SK-N-SH (cell line): Measurements from ENCODE around the gene C4orf36. TPM values are rescaled to one million over a fixed set of nuclear protein-coding genes. Genes with fewer than 3 reads are reported as not detected.

ENCODE experiments used
- CTCF ChIA-PET: fragments of 300-600, 350-600 bp; formaldehyde crosslinking; extraction: SDS; loops from one replicate; lab custom pipeline; 2021; lab: Yijun Ruan, JAX
- POLR2A ChIA-PET: fragments of 350-600 bp; sonication (Branson Sonifier 250); formaldehyde crosslinking; extraction: SDS; loops from one replicate; lab custom pipeline; 2020; ENCODE audit warnings: antibody characterized with exemption, inconsistent platforms; lab: Yijun Ruan, JAX
- DNase-seq: peaks from one replicate; pipeline ENCODE4 v3.0.0; 2012
- H2AFZ ChIP-seq: fragments of 200-600 bp; sonication (generic); 2 replicates; pipeline ENCODE4 v1.8.1; 2016; ENCODE audit warnings: antibody characterized with exemption, mild to moderate bottlenecking, low read depth
- H3F3A ChIP-seq: fragments of 200-600 bp; sonication (generic); replicated peaks from 2 replicates; pipeline ENCODE3; 2016; ENCODE audit warnings: antibody characterized with exemption, mild to moderate bottlenecking; ENCODE audit not compliant: insufficient read depth
- H3K27ac ChIP-seq, 2 experiments: fragments of 200-500 bp in 1 of 2; fragments of 200-600 bp in 1 of 2; sonication (Bioruptor generic) in 1 of 2; sonication (generic), shearing (Covaris generic) in 1 of 2; 2 replicates each; pipeline versions ENCODE4 v1.5.1 to v1.6.1; 2014 to 2016; ENCODE audit warnings: low read depth in 2 of 2, inconsistent platforms in 1 of 2, low read length in 1 of 2, mild to moderate bottlenecking in 1 of 2, mixed read lengths in 1 of 2
- H3K27me3 ChIP-seq: fragments of 200-600 bp; sonication (generic), shearing (Covaris generic); 2 replicates; pipeline ENCODE4 v1.6.1; 2016; ENCODE audit warnings: mixed run types; ENCODE audit not compliant: insufficient read depth
- H3K36me3 ChIP-seq, 2 experiments: fragments of 200-500 bp in 1 of 2; fragments of 200-600 bp in 1 of 2; sonication (Bioruptor generic) in 1 of 2; sonication (generic) in 1 of 2; replicated peaks in 1 of 2; 2 replicates each; pipeline versions ENCODE3 to v1.5.1; 2014 to 2016; ENCODE audit warnings: low read length in 1 of 2, mild to moderate bottlenecking in 1 of 2; ENCODE audit not compliant: insufficient read depth in 2 of 2, control insufficient read depth in 1 of 2
- H3K4me1 ChIP-seq, 2 experiments: fragments of 200-500 bp in 1 of 2; fragments of 200-600 bp in 1 of 2; sonication (Bioruptor generic) in 1 of 2; sonication (generic), shearing (Covaris generic) in 1 of 2; 2 replicates each; pipeline versions ENCODE4 v1.5.1 to v1.6.1; 2014 to 2016; ENCODE audit warnings: low read depth in 1 of 2, low read length in 1 of 2, mixed run types in 1 of 2; ENCODE audit not compliant: insufficient read depth in 2 of 2, control insufficient read depth in 1 of 2
- H3K4me2 ChIP-seq: fragments of 200-600 bp; sonication (generic), shearing (Covaris generic); 2 replicates; pipeline ENCODE4 v1.6.1; 2017; ENCODE audit warnings: mixed run types
- H3K4me3 ChIP-seq, 2 experiments: fragments of 200-500 bp in 1 of 2; fragments of 200-600 bp in 1 of 2; sonication (Bioruptor generic) in 1 of 2; sonication (generic), shearing (Covaris generic) in 1 of 2; 2 replicates each; pipeline versions ENCODE4 v1.5.1 to v1.8.1; 2014 to 2016; ENCODE audit warnings: low read depth in 2 of 2, inconsistent platforms in 1 of 2, low read length in 1 of 2, mild to moderate bottlenecking in 1 of 2, mixed read lengths in 1 of 2, moderate library complexity in 1 of 2
- H3K79me2 ChIP-seq: fragments of 200-600 bp; sonication (generic); 2 replicates; pipeline ENCODE4 v1.8.1; 2017; ENCODE audit warnings: mild to moderate bottlenecking; ENCODE audit not compliant: insufficient read depth
- H3K9ac ChIP-seq: fragments of 200-600 bp; sonication (generic); 2 replicates; pipeline ENCODE4 v1.6.1; 2017; ENCODE audit warnings: mixed run types
- H3K9me2 ChIP-seq: fragments of 200-600 bp; sonication (generic); 2 replicates; pipeline ENCODE4 v1.6.1; 2017; ENCODE audit warnings: mixed run types
- H3K9me3 ChIP-seq: fragments of 200-600 bp; sonication (generic); 2 replicates; pipeline ENCODE4 v1.6.1; 2017; ENCODE audit warnings: mixed run types, mild to moderate bottlenecking, moderate library complexity
- H4K20me1 ChIP-seq: fragments of 200-600 bp; sonication (generic); 2 replicates; pipeline ENCODE4 v1.6.1; 2017; ENCODE audit warnings: mild to moderate bottlenecking, mixed run types; ENCODE audit not compliant: insufficient read depth
- FOXJ3 ChIP-seq: sonication (generic); formaldehyde crosslinking; IDR thresholded peaks from 2 replicates; pipeline ENCODE4 v1.5.1; 2020; ENCODE audit warnings: mild to moderate bottlenecking, missing genetic modification reagents
- FOXM1 ChIP-seq: IDR thresholded peaks from 2 replicates; pipeline ENCODE4 v1.4.0; 2012; ENCODE audit warnings: low read depth, mild to moderate bottlenecking
- GABPA ChIP-seq: IDR thresholded peaks from 2 replicates; pipeline ENCODE4 v1.4.0; 2012; ENCODE audit warnings: low read depth, mild to moderate bottlenecking
- GATA2 ChIP-seq: sonication (generic); formaldehyde crosslinking; IDR thresholded peaks from 2 replicates; pipeline ENCODE4 v1.5.0; 2020; ENCODE audit warnings: mild to moderate bottlenecking, missing genetic modification reagents
- RAD21 ChIP-seq: IDR thresholded peaks from 2 replicates; pipeline ENCODE4 v1.6.1; 2012; ENCODE audit warnings: mild to moderate bottlenecking, low read length
- RCOR1 ChIP-seq: fragments of 150-350 bp; IDR thresholded peaks from 2 replicates; pipeline ENCODE4 v1.6.1; 2017; ENCODE audit warnings: antibody characterized with exemption, low read length
- RXRA ChIP-seq: IDR thresholded peaks from 2 replicates; pipeline ENCODE4 v1.4.0; 2012; ENCODE audit warnings: low read depth, mild to moderate bottlenecking, borderline replicate concordance
- WGBS: methylation state at CpG from one replicate; pipeline ENCODE4 v1.1.6; 2017; ENCODE audit warnings: low lambda C conversion rate; 5-methylcytosine and 5-hydroxymethylcytosine counted together
- polyA plus RNA-seq, 3 experiments: library from polyadenylated mRNA; depleted of rRNA; stranded (reverse); fragments of >200 nt; gene quantifications; 2 replicates each; pipeline ENCODE4 v1.2.3, GENCODE V29; 2012
- TF ChIP-seq, protein P1 (sequence below): fragments of 150-350 bp; IDR thresholded peaks from 2 replicates; pipeline ENCODE4 v1.6.1; 2016; ENCODE audit warnings: mild to moderate bottlenecking, low read depth, low read length
- TF ChIP-seq, protein P2 (sequence below): fragments of 150-350 bp; IDR thresholded peaks from 2 replicates; pipeline ENCODE4 v1.6.1; 2017; ENCODE audit warnings: antibody characterized with exemption, low read length, low read depth, borderline replicate concordance
- TF ChIP-seq, protein P3 (sequence below): fragments of 200-600 bp; sonication (generic); IDR thresholded peaks from 2 replicates; pipeline ENCODE4 v1.6.1; 2017; ENCODE audit warnings: antibody characterized with exemption, mild to moderate bottlenecking, moderate library complexity
- TF ChIP-seq, protein P4 (sequence below): IDR thresholded peaks from 2 replicates; pipeline ENCODE4 v1.4.0; 2012; ENCODE audit warnings: low read depth, borderline replicate concordance
- TF ChIP-seq, protein P5 (sequence below): IDR thresholded peaks from 2 replicates; pipeline ENCODE4 v1.4.0; 2012; ENCODE audit warnings: low read depth
- TF ChIP-seq, protein P6 (sequence below): IDR thresholded peaks from 2 replicates; pipeline ENCODE4 v1.6.1; 2012; ENCODE audit warnings: mild to moderate bottlenecking, low read depth, low read length, moderate library complexity

Gene C4orf36
- polyA plus RNA-seq, 1 of the 3 experiments (the other 2 are of a cell fraction), result 0.71 TPM

DNA sequence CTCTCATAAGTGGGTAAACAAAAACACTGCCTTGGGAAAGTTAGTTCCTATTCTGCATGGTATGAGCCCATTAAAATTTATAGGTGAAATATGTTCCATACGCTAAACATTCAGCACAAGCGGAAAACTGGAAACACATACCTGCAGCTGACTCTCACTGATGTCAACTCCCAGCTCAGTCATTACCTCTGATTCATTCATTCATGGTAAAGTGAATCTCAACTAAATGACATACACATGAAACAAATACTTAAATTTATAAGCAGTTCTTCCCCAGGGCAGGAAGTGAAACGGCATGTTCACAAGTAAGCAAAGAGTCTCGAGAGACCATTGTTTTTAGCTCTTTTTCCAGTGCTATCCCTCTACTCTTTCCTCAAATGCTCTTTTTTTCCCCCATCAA is 44.7 kb downstream of the C4orf36 start:
- H3K36me3 ChIP-seq, result no peaks in the 10 kb centered on the region
- WGBS, result 91% methylated on average over 4 of the region's 4 CpGs
- H3K27ac ChIP-seq, result no peak overlapping the region
- ChIA-PET POLR2A (no interaction called here), CTCF (no interaction called here)
- TF ChIP-seq, protein P1, sequence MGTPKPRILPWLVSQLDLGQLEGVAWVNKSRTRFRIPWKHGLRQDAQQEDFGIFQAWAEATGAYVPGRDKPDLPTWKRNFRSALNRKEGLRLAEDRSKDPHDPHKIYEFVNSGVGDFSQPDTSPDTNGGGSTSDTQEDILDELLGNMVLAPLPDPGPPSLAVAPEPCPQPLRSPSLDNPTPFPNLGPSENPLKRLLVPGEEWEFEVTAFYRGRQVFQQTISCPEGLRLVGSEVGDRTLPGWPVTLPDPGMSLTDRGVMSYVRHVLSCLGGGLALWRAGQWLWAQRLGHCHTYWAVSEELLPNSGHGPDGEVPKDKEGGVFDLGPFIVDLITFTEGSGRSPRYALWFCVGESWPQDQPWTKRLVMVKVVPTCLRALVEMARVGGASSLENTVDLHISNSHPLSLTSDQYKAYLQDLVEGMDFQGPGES, result no peak
- TF ChIP-seq, protein P2, sequence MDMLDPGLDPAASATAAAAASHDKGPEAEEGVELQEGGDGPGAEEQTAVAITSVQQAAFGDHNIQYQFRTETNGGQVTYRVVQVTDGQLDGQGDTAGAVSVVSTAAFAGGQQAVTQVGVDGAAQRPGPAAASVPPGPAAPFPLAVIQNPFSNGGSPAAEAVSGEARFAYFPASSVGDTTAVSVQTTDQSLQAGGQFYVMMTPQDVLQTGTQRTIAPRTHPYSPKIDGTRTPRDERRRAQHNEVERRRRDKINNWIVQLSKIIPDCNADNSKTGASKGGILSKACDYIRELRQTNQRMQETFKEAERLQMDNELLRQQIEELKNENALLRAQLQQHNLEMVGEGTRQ, result no peak
- TF ChIP-seq RXRA, result no peak
- no peak for TF ChIP-seq FOXM1
- no peak for TF ChIP-seq GABPA
- H2AFZ ChIP-seq, result no peak overlapping the region
- no peak overlapping the region for H3K4me2 ChIP-seq
- H3K27me3 ChIP-seq, result no peaks in the 10 kb centered on the region
- no peaks in the 10 kb centered on the region for H3K79me2 ChIP-seq
- DNase-seq, result no peak
- no peak overlapping the region for H3K4me3 ChIP-seq
- no peaks in the 10 kb centered on the region for H3K9me2 ChIP-seq
- no peak overlapping the region for H3K9ac ChIP-seq
- H3K9me3 ChIP-seq, result no peaks in the 10 kb centered on the region
- H3F3A ChIP-seq, result no peaks in the 10 kb centered on the region
- no peaks in the 10 kb centered on the region for H3K4me1 ChIP-seq
- no peaks in the 10 kb centered on the region for H4K20me1 ChIP-seq

DNA sequence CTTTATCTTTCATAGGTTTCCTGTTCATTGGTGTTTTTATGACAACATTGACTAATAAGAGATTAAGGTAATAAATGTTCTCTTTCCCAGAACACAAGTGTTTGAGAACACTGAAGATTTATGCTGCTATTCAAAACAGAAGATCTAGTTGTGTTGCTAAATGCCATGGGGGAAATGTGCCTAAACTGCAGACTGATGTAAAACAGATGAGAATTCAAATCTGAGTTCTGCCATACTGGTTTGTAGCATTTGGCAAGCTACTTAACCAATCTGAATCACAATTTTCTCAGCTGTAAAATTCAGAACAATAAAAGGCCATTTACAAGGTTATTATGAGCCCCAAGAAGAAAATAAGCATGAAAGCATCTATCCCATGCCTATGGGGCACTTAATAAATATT is 45.3 kb downstream of the C4orf36 start:
- H3K79me2 ChIP-seq, result no peaks in the 10 kb centered on the region
- no peak overlapping the region for H3K4me2 ChIP-seq
- ChIA-PET CTCF (no interaction called here), POLR2A (no interaction called here)
- H3K36me3 ChIP-seq, result no peaks in the 10 kb centered on the region
- DNase-seq, result no peak
- H3K27me3 ChIP-seq, result no peaks in the 10 kb centered on the region
- H3K27ac ChIP-seq, result no peak overlapping the region
- H3K9ac ChIP-seq, result no peak overlapping the region
- H3K4me3 ChIP-seq, result no peak overlapping the region
- no peaks in the 10 kb centered on the region for H3K9me3 ChIP-seq
- no peaks in the 10 kb centered on the region for H3K4me1 ChIP-seq
- H3K9me2 ChIP-seq, result no peaks in the 10 kb centered on the region
- TF ChIP-seq RAD21 (no peak), GATA2 (CRISPR knock-in tag) (no peak), FOXJ3 (CRISPR knock-in tag) (no peak), RCOR1 (no peak)
- TF ChIP-seq, protein P3, sequence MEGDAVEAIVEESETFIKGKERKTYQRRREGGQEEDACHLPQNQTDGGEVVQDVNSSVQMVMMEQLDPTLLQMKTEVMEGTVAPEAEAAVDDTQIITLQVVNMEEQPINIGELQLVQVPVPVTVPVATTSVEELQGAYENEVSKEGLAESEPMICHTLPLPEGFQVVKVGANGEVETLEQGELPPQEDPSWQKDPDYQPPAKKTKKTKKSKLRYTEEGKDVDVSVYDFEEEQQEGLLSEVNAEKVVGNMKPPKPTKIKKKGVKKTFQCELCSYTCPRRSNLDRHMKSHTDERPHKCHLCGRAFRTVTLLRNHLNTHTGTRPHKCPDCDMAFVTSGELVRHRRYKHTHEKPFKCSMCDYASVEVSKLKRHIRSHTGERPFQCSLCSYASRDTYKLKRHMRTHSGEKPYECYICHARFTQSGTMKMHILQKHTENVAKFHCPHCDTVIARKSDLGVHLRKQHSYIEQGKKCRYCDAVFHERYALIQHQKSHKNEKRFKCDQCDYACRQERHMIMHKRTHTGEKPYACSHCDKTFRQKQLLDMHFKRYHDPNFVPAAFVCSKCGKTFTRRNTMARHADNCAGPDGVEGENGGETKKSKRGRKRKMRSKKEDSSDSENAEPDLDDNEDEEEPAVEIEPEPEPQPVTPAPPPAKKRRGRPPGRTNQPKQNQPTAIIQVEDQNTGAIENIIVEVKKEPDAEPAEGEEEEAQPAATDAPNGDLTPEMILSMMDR, result no peak
- TF ChIP-seq, protein P4, sequence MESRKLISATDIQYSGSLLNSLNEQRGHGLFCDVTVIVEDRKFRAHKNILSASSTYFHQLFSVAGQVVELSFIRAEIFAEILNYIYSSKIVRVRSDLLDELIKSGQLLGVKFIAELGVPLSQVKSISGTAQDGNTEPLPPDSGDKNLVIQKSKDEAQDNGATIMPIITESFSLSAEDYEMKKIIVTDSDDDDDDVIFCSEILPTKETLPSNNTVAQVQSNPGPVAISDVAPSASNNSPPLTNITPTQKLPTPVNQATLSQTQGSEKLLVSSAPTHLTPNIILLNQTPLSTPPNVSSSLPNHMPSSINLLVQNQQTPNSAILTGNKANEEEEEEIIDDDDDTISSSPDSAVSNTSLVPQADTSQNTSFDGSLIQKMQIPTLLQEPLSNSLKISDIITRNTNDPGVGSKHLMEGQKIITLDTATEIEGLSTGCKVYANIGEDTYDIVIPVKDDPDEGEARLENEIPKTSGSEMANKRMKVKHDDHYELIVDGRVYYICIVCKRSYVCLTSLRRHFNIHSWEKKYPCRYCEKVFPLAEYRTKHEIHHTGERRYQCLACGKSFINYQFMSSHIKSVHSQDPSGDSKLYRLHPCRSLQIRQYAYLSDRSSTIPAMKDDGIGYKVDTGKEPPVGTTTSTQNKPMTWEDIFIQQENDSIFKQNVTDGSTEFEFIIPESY, result no peak
- TF ChIP-seq, protein P5, sequence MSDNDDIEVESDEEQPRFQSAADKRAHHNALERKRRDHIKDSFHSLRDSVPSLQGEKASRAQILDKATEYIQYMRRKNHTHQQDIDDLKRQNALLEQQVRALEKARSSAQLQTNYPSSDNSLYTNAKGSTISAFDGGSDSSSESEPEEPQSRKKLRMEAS, result no peak
- TF ChIP-seq, protein P6, sequence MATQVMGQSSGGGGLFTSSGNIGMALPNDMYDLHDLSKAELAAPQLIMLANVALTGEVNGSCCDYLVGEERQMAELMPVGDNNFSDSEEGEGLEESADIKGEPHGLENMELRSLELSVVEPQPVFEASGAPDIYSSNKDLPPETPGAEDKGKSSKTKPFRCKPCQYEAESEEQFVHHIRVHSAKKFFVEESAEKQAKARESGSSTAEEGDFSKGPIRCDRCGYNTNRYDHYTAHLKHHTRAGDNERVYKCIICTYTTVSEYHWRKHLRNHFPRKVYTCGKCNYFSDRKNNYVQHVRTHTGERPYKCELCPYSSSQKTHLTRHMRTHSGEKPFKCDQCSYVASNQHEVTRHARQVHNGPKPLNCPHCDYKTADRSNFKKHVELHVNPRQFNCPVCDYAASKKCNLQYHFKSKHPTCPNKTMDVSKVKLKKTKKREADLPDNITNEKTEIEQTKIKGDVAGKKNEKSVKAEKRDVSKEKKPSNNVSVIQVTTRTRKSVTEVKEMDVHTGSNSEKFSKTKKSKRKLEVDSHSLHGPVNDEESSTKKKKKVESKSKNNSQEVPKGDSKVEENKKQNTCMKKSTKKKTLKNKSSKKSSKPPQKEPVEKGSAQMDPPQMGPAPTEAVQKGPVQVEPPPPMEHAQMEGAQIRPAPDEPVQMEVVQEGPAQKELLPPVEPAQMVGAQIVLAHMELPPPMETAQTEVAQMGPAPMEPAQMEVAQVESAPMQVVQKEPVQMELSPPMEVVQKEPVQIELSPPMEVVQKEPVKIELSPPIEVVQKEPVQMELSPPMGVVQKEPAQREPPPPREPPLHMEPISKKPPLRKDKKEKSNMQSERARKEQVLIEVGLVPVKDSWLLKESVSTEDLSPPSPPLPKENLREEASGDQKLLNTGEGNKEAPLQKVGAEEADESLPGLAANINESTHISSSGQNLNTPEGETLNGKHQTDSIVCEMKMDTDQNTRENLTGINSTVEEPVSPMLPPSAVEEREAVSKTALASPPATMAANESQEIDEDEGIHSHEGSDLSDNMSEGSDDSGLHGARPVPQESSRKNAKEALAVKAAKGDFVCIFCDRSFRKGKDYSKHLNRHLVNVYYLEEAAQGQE, result no peak
- TF ChIP-seq, protein P2, result no peak
- H2AFZ ChIP-seq, result no peak overlapping the region
- no peaks in the 10 kb centered on the region for H4K20me1 ChIP-seq
- no peaks in the 10 kb centered on the region for H3F3A ChIP-seq
